Endothelial cell of umbilical vein (primary cell): ENCODE measurements around the gene RAB38. TPM values are rescaled to one million over a fixed set of nuclear protein-coding genes. Genes with fewer than 3 reads are reported as not detected.

ENCODE experiments used
- BruUV-seq: library from RNA; stranded (reverse); fragments of 400-500 nt; replicated peaks from 2 replicates; lab custom pipeline; 2021; lab: Mats Ljungman, UMichigan
- CTCF ChIA-PET: fragments of 300-600, 350-600 bp; sonication (Branson Sonifier 250); formaldehyde crosslinking; loops from one replicate; lab custom pipeline; 2021; ENCODE audit warnings: antibody characterized with exemption, inconsistent platforms; lab: Charles Lee
- POLR2A ChIA-PET: fragments of 300-600, 350-600 bp; sonication (Branson Sonifier 250); formaldehyde crosslinking; loops from one replicate; lab custom pipeline; 2021; ENCODE audit warnings: antibody characterized with exemption, inconsistent platforms; lab: Charles Lee
- DNase-seq: peaks from one replicate; pipeline ENCODE4 v3.0.0-alpha.2; 2011; ENCODE audit warnings: low read depth, low spot score
- FAIRE-seq: peaks from 2 replicates; lab custom pipeline; 2011; peaks lifted over from hg19 to GRCh38; lab: Jason Lieb, UNC
- H2AFZ ChIP-seq: 2 replicates; pipeline ENCODE4 v1.6.0; 2012; ENCODE audit warnings: low read depth, low read length, control low read depth, inconsistent platforms
- H3K27ac ChIP-seq: 2 replicates; pipeline ENCODE4 v1.5.1; 2011; ENCODE audit warnings: low read depth, mild to moderate bottlenecking, control low read depth, low read length, moderate library complexity; ENCODE audit not compliant: insufficient read depth
- H3K27me3 ChIP-seq, 2 experiments: 2 replicates each; pipeline versions ENCODE4 v1.6.0 to v1.6.1; 2011; ENCODE audit warnings: low read length in 2 of 2, mixed read lengths in 1 of 2; ENCODE audit not compliant: control insufficient read depth in 2 of 2, insufficient read depth in 2 of 2
- H3K36me3 ChIP-seq, 2 experiments: 2 replicates in 1 of 2; 3 replicates in 1 of 2; pipeline ENCODE4 v1.5.1; 2011; ENCODE audit warnings: low read length in 2 of 2, mild to moderate bottlenecking in 1 of 2, moderate library complexity in 1 of 2; ENCODE audit not compliant: control insufficient read depth in 2 of 2, insufficient read depth in 2 of 2; ENCODE audit errors: extremely low read depth in 1 of 2
- H3K4me1 ChIP-seq: 3 replicates; pipeline ENCODE4 v1.5.1; 2011; ENCODE audit warnings: mild to moderate bottlenecking, low read length; ENCODE audit not compliant: control insufficient read depth, insufficient read depth; ENCODE audit errors: extremely low read depth
- H3K4me2 ChIP-seq: 2 replicates; pipeline ENCODE4 v1.6.1; 2011; ENCODE audit warnings: low read length, control low read depth, mixed read lengths; ENCODE audit not compliant: insufficient read depth
- H3K4me3 ChIP-seq, 3 experiments: fragments of 200-600 bp in 1 of 3; sonication (generic), shearing (Covaris generic) in 1 of 3; replicated peaks in 1 of 3; 2 replicates each; pipeline ENCODE4 v1.5.1; 2011 to 2016; ENCODE audit warnings: control low read depth in 3 of 3, low read length in 3 of 3, mild to moderate bottlenecking in 2 of 3, inconsistent platforms in 1 of 3, low read depth in 1 of 3, moderate library complexity in 1 of 3; ENCODE audit not compliant: insufficient read depth in 1 of 3
- H3K79me2 ChIP-seq: 2 replicates; pipeline ENCODE4 v1.6.0; 2012; ENCODE audit warnings: low read length, inconsistent platforms; ENCODE audit not compliant: control insufficient read depth, insufficient read depth
- H3K9ac ChIP-seq: replicated peaks from 2 replicates; pipeline ENCODE3; 2011; ENCODE audit warnings: low read length, control low read depth; ENCODE audit not compliant: insufficient read depth; ENCODE audit errors: extremely low read depth
- H3K9me1 ChIP-seq: replicated peaks from 3 replicates; pipeline ENCODE4 v1.6.0; 2011; ENCODE audit warnings: mild to moderate bottlenecking, low read length; ENCODE audit not compliant: control insufficient read depth, insufficient read depth; ENCODE audit errors: extremely low read depth
- H3K9me3 ChIP-seq: replicated peaks from 2 replicates; pipeline ENCODE4 v1.5.1; 2012; ENCODE audit warnings: low read length, inconsistent platforms; ENCODE audit not compliant: control insufficient read depth, insufficient read depth
- H4K20me1 ChIP-seq: replicated peaks from 2 replicates; pipeline ENCODE3; 2011; ENCODE audit warnings: mild to moderate bottlenecking, low read length; ENCODE audit not compliant: control insufficient read depth, insufficient read depth; ENCODE audit errors: extremely low read depth
- EZH2 ChIP-seq: IDR thresholded peaks from 2 replicates; pipeline ENCODE4 v1.6.1; 2012; ENCODE audit warnings: borderline replicate concordance, low read depth, mild to moderate bottlenecking, moderate library complexity, low read length, inconsistent platforms; ENCODE audit not compliant: severe bottlenecking
- FOS ChIP-seq: IDR thresholded peaks from 2 replicates; pipeline ENCODE4 v1.6.1; 2011; ENCODE audit warnings: mild to moderate bottlenecking, low read length, moderate library complexity, borderline replicate concordance; ENCODE audit not compliant: insufficient read depth
- GATA2 ChIP-seq: IDR thresholded peaks from 2 replicates; pipeline ENCODE4 v1.7.0; 2011; ENCODE audit warnings: low read depth, mild to moderate bottlenecking, moderate library complexity, mixed read lengths, low read length; ENCODE audit not compliant: insufficient read length, insufficient read depth
- JUN ChIP-seq: IDR thresholded peaks from 2 replicates; pipeline ENCODE4 v1.6.1; 2011; ENCODE audit warnings: borderline replicate concordance, low read depth; ENCODE audit not compliant: insufficient read length, insufficient read depth
- MYC ChIP-seq: IDR thresholded peaks from one replicate; pipeline ENCODE4 v1.6.1; 2011; ENCODE audit warnings: mild to moderate bottlenecking, low read depth, low read length
- POLR2A ChIP-seq: IDR thresholded peaks from 2 replicates; pipeline ENCODE4 v1.6.1; 2012; ENCODE audit warnings: low read depth, mild to moderate bottlenecking, control low read depth, low read length
- POLR2AphosphoS5 ChIP-seq: IDR thresholded peaks from 2 replicates; pipeline ENCODE4 v1.6.1; 2012; ENCODE audit warnings: low read depth, mild to moderate bottlenecking, control low read depth, low read length, moderate library complexity; ENCODE audit not compliant: insufficient read depth
- dilution Hi-C: fragments of 300-500 bp; cut with MboI; formaldehyde crosslinking; loops from one replicate; pipeline ENCODE4 v1.15.0; 2019; ENCODE audit warnings: low sequenced_read_pairs; ENCODE audit not compliant: extremely low pct_ligation_motif_present
- intact Hi-C: fragments of 100-400 bp; cut with micrococcal nuclease; formaldehyde crosslinking; loops from one replicate; pipeline ENCODE4 v1.10.0; 2022
- polyA plus RNA-seq, 4 experiments: library from polyadenylated mRNA; depleted of rRNA in 3 of 4; stranded (reverse) in 3 of 4; unstranded in 1 of 4; fragments of >200 nt; gene quantifications; 2 replicates each; pipeline versions ENCODE4 v1.2.1 to v1.2.3, GENCODE V29; 2011 to 2012; ENCODE audit warnings: missing spikeins in 1 of 4
- total RNA-seq: library from RNA; stranded (reverse); gene quantifications from 2 replicates; pipeline ENCODE4 v1.2.3, GENCODE V29; 2021
- TF ChIP-seq, protein P1 (sequence below): IDR thresholded peaks from 2 replicates; pipeline ENCODE4 v1.6.1; 2011; ENCODE audit not compliant: insufficient read depth, insufficient read length
- TF ChIP-seq, protein P2 (sequence below), 2 donors: IDR thresholded peaks; 1 replicate in 1 of 2; 2 replicates in 1 of 2; pipeline ENCODE4 v1.5.1; 2011; ENCODE audit warnings: low read length in 2 of 2, mild to moderate bottlenecking in 2 of 2, moderate library complexity in 2 of 2, control low read depth in 1 of 2, inconsistent platforms in 1 of 2, low read depth in 1 of 2; ENCODE audit not compliant: insufficient read depth in 1 of 2; ENCODE audit errors: extremely low read depth in 1 of 2

The RAB38 gene
- total and polyA plus RNA-seq, 2 donors (not counting 3 experiments of a cell fraction or from before 2014, with no cell fraction given): 3.0 to 3.6 TPM

GRCh38 chr11:88119561-88119960, 55.7 kb downstream of the RAB38 start:
- H4K20me1 ChIP-seq: no peaks in the 10 kb centered on the region
- H3K27me3 ChIP-seq: no peaks in the 10 kb centered on the region
- H3K4me2 ChIP-seq: no peak overlapping the region
- no peak for TF ChIP-seq GATA2
- TF ChIP-seq POLR2AphosphoS5: no peak
- TF ChIP-seq, protein P1, sequence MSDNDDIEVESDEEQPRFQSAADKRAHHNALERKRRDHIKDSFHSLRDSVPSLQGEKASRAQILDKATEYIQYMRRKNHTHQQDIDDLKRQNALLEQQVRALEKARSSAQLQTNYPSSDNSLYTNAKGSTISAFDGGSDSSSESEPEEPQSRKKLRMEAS: no peak
- no peak for TF ChIP-seq MYC
- TF ChIP-seq POLR2A: no peak
- no peaks in the 10 kb centered on the region for H3K79me2 ChIP-seq
- peaks cover 2% of the 10 kb centered on the region for H3K9me1 ChIP-seq
- no peak overlapping the region for H2AFZ ChIP-seq
- CTCF ChIA-PET: interaction anchor here (0.7 to 1.0 kb wide), 4 partner anchors 13 to 424 kb away, joined by 3 to 4 read pairs (median 3); no protein-coding TSS in a partner anchor
- no peak overlapping the region for H3K9ac ChIP-seq
- H3K36me3 ChIP-seq: no peaks in the 10 kb centered on the region
- FAIRE-seq (no peak), DNase-seq (no peak)
- intact Hi-C loops (no loop called here), dilution Hi-C loops (no loop called here)
- H3K4me3 ChIP-seq: no peak overlapping the region
- H3K4me1 ChIP-seq: no peaks in the 10 kb centered on the region
- BruUV-seq: no TSS peak
- no peaks in the 10 kb centered on the region for H3K9me3 ChIP-seq
- POLR2A ChIA-PET: interaction anchor here (0.7 kb wide), 1 partner anchor 65 kb away, joined by 3 read pairs; no protein-coding TSS in a partner anchor
- no peak overlapping the region for H3K27ac ChIP-seq

- H2AFZ ChIP-seq: no peak overlapping the region
These were observed 57.9 kb downstream of the RAB38 start for GRCh38 chr11:88117281-88117858.

More at GRCh38 chr11:88117281-88117858, 57.9 kb downstream of the RAB38 start:
- no peaks in the 10 kb centered on the region for H3K36me3 ChIP-seq
- no peak overlapping the region for H3K4me2 ChIP-seq
- ChIA-PET CTCF (interaction anchor here (0.9 kb wide), 1 partner anchor 11 kb away, joined by 3 read pairs; no protein-coding TSS in a partner anchor), POLR2A (no interaction called here)
- H3K27me3 ChIP-seq: no peaks in the 10 kb centered on the region
- dilution Hi-C loops: no loop called here
- no peaks in the 10 kb centered on the region for H3K79me2 ChIP-seq
- H3K9me3 ChIP-seq: no peaks in the 10 kb centered on the region
- intact Hi-C loops: no loop called here
- peaks cover 4% of the 10 kb centered on the region for H3K9me1 ChIP-seq
- no peak for TF ChIP-seq POLR2AphosphoS5
- TF ChIP-seq FOS: no peak
- TF ChIP-seq, protein P1: no peak
- TF ChIP-seq EZH2: no peak
- TF ChIP-seq, protein P2, sequence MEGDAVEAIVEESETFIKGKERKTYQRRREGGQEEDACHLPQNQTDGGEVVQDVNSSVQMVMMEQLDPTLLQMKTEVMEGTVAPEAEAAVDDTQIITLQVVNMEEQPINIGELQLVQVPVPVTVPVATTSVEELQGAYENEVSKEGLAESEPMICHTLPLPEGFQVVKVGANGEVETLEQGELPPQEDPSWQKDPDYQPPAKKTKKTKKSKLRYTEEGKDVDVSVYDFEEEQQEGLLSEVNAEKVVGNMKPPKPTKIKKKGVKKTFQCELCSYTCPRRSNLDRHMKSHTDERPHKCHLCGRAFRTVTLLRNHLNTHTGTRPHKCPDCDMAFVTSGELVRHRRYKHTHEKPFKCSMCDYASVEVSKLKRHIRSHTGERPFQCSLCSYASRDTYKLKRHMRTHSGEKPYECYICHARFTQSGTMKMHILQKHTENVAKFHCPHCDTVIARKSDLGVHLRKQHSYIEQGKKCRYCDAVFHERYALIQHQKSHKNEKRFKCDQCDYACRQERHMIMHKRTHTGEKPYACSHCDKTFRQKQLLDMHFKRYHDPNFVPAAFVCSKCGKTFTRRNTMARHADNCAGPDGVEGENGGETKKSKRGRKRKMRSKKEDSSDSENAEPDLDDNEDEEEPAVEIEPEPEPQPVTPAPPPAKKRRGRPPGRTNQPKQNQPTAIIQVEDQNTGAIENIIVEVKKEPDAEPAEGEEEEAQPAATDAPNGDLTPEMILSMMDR (IDR thresholded peaks at IDR 0.05; ENCODE audit: extremely low read depth in 1 of 2, insufficient read depth in 1 of 2, low read depth in 1 of 2, low read length in 2 of 2): no peak
- TF ChIP-seq POLR2A: no peak
- no peak for TF ChIP-seq MYC
- TF ChIP-seq JUN: no peak
- TF ChIP-seq GATA2: no peak
- H3K4me1 ChIP-seq: no peaks in the 10 kb centered on the region
- H3K4me3 ChIP-seq: no peak overlapping the region
- no peak overlapping the region for H3K9ac ChIP-seq
- no TSS peak for BruUV-seq
- H3K27ac ChIP-seq: no peak overlapping the region
- FAIRE-seq (no peak), DNase-seq (no peak)
- no peaks in the 10 kb centered on the region for H4K20me1 ChIP-seq
